ENCODE results near the gene INSR.

DNA sequence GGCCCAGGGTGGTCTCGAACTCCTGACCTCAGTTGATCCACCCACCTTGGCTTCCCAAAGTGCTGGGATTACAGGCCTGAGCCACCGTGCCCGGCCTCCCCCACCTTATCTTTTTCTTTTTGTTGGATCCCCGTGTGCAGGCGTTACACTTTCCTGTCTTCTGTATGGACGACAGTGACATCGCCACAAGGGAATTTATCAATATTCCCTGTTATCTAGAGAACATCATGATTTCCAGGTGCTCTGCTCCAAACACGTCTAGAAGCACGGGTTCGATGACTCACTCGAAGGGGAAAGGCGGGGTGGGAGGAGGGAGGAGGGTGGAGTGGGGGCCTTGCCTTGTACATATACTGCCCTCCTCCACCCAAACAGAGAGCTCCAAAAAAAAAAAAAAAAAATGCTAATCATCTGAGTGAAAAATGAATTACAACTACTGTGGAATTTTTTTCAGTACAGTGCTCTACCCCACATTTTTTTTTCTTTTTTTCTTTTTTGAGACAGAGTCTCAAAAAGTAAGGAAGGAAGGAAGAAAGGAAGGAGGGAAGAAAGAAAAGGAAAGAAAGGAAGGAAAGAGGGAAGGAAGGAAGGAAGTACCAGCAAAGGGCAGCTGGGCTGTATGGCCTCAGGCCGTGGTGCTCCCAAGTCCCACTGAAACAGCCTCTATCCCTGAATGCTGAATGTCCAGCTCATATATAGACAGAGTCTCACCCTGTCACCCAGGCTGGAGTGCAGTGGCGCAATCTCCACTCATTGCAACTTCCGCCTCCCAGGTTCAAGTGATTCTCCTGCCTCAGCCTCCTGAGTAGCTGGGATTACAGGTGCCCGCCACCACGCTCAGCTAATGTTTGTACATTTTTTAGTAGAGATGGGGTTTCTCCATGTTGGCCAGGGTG is 36.8 kb downstream of the INSR start:
- no peak for TF ChIP-seq POLR2AphosphoS5 (IDR thresholded peaks at IDR 0.05; ENCODE audit: low read depth)
- TF ChIP-seq, protein P1, sequence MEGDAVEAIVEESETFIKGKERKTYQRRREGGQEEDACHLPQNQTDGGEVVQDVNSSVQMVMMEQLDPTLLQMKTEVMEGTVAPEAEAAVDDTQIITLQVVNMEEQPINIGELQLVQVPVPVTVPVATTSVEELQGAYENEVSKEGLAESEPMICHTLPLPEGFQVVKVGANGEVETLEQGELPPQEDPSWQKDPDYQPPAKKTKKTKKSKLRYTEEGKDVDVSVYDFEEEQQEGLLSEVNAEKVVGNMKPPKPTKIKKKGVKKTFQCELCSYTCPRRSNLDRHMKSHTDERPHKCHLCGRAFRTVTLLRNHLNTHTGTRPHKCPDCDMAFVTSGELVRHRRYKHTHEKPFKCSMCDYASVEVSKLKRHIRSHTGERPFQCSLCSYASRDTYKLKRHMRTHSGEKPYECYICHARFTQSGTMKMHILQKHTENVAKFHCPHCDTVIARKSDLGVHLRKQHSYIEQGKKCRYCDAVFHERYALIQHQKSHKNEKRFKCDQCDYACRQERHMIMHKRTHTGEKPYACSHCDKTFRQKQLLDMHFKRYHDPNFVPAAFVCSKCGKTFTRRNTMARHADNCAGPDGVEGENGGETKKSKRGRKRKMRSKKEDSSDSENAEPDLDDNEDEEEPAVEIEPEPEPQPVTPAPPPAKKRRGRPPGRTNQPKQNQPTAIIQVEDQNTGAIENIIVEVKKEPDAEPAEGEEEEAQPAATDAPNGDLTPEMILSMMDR (IDR thresholded peaks at IDR 0.05; ENCODE audit: insufficient read depth, low read length) = no peak
- TF ChIP-seq, protein P2, sequence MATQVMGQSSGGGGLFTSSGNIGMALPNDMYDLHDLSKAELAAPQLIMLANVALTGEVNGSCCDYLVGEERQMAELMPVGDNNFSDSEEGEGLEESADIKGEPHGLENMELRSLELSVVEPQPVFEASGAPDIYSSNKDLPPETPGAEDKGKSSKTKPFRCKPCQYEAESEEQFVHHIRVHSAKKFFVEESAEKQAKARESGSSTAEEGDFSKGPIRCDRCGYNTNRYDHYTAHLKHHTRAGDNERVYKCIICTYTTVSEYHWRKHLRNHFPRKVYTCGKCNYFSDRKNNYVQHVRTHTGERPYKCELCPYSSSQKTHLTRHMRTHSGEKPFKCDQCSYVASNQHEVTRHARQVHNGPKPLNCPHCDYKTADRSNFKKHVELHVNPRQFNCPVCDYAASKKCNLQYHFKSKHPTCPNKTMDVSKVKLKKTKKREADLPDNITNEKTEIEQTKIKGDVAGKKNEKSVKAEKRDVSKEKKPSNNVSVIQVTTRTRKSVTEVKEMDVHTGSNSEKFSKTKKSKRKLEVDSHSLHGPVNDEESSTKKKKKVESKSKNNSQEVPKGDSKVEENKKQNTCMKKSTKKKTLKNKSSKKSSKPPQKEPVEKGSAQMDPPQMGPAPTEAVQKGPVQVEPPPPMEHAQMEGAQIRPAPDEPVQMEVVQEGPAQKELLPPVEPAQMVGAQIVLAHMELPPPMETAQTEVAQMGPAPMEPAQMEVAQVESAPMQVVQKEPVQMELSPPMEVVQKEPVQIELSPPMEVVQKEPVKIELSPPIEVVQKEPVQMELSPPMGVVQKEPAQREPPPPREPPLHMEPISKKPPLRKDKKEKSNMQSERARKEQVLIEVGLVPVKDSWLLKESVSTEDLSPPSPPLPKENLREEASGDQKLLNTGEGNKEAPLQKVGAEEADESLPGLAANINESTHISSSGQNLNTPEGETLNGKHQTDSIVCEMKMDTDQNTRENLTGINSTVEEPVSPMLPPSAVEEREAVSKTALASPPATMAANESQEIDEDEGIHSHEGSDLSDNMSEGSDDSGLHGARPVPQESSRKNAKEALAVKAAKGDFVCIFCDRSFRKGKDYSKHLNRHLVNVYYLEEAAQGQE (IDR thresholded peaks at IDR 0.05; ENCODE audit: insufficient replicate concordance, low read depth) = no peak
- TF ChIP-seq GABPA (IDR thresholded peaks at IDR 0.05; ENCODE audit: low read depth) = no peak
